Measurements from ENCODE around the gene TMEM185A.
"Not testable (repeated sequence)": the region's sequence is repeated elsewhere in the genome, so short reads cannot be mapped to it uniquely, and the experiment has no call there.

Gene TMEM185A

DNA sequence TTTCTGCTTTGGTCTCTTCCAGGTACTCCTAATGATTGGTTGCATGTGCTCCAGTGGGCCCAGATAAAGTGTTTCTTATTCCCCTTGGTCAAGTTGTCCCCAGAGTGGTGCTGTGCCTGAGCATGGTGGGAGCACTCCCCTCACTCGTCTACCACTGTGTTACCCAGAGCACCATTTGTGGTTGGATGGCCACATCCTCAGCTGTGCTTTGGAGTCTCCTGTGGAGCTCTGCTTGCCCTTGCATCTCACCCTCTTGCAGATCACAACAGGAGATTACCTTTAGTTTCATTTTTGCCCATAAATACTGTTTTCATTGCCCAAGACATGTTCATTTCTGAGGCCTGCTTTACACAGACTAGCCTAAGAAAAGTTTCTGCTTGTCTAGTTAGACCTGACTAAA lies 81.1 kb downstream of the TMEM185A start:
- DNase-seq = not testable (repeated sequence)

DNA sequence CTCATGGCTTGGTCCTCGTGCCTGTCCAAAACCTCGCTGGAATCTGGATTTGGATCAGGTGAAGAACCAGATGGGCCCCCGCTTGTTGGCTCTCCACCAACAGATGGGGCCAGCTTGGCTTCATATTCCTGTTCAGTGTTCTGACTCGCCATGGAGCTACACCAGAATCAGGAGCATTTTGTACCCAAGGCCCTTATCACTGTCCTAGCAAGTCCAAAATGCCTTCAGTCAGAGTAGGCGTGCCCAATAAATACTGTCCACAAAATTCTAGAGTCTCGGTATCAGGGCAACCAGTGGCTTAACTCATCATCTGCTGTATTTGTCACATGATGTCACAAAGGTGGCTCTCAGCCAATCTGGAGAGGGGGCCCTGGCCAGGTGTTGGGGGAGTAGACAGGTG lies 81.9 kb downstream of the TMEM185A start, which contains the start of gene HSFX3:
Gene HSFX3, minus strand, starts transcription at position 224 of the 400 bp plus-strand sequence. Its CDS starts 72 bp downstream, at position 152.
- not testable (repeated sequence) for DNase-seq

- not testable (repeated sequence) for DNase-seq
Observed at GRCh38 chrX:149547782-149548181, 83.8 kb downstream of the TMEM185A start.

DNA sequence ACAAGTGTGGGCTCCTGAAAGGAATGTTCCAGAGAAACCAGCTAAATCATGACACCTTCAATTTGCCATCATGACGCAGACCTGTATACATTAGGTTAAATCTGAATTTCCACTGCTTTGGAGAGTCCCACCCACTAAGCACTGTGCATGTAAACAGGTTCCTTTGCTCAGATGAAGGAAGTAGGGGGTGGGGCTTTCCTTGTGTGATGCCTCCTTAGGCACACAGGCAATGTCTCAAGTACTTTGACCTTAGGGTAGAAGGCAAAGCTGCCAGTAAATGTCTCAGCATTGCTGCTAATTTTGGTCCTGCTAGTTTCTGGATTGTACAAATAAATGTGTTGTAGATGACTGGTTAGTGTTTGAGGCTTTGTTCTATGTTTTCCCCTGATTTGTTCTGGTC lies 84.6 kb downstream of the TMEM185A start:
- not testable (repeated sequence) for DNase-seq
